GM19023 (cell line): ENCODE data around the gene COL6A3.

ENCODE experiments used
- ATAC-seq: cut with Tn5 transposase; IDR thresholded peaks from one replicate; pipeline ENCODE4 v1.9.1; 2021; ENCODE audit warnings: mild to moderate bottlenecking, moderate library complexity; ENCODE audit not compliant: unreplicated experiment

The COL6A3 gene, protein sequence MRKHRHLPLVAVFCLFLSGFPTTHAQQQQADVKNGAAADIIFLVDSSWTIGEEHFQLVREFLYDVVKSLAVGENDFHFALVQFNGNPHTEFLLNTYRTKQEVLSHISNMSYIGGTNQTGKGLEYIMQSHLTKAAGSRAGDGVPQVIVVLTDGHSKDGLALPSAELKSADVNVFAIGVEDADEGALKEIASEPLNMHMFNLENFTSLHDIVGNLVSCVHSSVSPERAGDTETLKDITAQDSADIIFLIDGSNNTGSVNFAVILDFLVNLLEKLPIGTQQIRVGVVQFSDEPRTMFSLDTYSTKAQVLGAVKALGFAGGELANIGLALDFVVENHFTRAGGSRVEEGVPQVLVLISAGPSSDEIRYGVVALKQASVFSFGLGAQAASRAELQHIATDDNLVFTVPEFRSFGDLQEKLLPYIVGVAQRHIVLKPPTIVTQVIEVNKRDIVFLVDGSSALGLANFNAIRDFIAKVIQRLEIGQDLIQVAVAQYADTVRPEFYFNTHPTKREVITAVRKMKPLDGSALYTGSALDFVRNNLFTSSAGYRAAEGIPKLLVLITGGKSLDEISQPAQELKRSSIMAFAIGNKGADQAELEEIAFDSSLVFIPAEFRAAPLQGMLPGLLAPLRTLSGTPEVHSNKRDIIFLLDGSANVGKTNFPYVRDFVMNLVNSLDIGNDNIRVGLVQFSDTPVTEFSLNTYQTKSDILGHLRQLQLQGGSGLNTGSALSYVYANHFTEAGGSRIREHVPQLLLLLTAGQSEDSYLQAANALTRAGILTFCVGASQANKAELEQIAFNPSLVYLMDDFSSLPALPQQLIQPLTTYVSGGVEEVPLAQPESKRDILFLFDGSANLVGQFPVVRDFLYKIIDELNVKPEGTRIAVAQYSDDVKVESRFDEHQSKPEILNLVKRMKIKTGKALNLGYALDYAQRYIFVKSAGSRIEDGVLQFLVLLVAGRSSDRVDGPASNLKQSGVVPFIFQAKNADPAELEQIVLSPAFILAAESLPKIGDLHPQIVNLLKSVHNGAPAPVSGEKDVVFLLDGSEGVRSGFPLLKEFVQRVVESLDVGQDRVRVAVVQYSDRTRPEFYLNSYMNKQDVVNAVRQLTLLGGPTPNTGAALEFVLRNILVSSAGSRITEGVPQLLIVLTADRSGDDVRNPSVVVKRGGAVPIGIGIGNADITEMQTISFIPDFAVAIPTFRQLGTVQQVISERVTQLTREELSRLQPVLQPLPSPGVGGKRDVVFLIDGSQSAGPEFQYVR (N-terminal part only)

GRCh38 chr2:237413777-237414661 lies at the start of gene COL6A3:
COL6A3 (minus strand) TSS chr2:237414164; CDS start chr2:237396817, 17,347 bp downstream.
- ATAC-seq: no peak

GRCh38 chr2:237459741-237460174 lies 45.8 kb upstream of the COL6A3 start:
- ATAC-seq: no peak

- no peak for ATAC-seq
Measured at GRCh38 chr2:237459226-237459625, 45.3 kb upstream of the COL6A3 start.

- no peak for ATAC-seq
Measured at GRCh38 chr2:237458519-237458918, 44.6 kb upstream of the COL6A3 start.

DNA sequence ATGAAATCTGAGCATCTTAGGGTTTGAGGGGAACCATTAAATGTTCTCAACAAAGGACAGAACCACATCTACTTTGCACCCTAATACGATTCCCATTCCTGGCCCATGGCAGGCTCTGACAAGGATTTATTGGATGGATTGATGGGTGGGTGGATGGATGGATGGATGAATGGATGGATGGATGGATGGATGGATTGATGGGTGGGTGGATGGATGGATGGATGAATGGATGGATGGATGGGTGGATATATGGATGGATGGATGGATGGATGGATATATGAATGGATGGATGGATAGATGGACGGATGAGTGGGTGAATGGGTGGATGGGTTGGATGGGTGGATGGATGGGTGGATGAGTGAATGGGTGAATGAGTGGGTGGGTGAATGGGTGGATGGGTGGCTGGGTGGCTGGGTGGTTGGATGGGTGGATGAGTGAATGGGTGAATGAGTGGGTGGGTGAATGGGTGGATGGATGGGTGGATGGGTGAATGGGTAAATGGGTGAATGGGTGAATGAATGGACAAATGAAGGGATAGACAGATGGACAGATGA lies 43.5 kb upstream of the COL6A3 start:
- ATAC-seq: no peak

- no peak for ATAC-seq
Measured at GRCh38 chr2:237456200-237456843, 42.4 kb upstream of the COL6A3 start.

GRCh38 chr2:237455764-237456163 lies 41.8 kb upstream of the COL6A3 start:
- ATAC-seq: no peak

DNA sequence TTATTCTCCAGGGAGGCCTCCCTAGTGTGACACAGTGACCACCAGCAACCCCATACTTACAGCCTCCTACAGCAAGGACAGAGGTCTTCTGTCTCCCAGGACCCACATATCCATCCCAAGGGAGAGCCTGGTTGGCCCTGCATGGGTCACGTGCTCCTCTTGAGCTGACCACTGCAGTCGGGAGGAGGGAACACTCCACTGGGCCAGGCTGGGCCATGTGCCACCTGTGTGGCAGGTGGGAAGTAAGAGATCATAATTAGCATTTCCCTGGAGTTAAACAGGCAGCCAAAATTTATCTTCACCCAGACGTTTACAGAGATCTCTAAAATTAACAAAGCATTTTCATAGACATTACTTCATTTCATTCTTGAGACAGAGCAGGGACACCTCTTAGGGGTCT lies 39.7 kb upstream of the COL6A3 start:
- no peak for ATAC-seq

GRCh38 chr2:237452861-237453260 lies 38.9 kb upstream of the COL6A3 start:
- no peak for ATAC-seq

DNA sequence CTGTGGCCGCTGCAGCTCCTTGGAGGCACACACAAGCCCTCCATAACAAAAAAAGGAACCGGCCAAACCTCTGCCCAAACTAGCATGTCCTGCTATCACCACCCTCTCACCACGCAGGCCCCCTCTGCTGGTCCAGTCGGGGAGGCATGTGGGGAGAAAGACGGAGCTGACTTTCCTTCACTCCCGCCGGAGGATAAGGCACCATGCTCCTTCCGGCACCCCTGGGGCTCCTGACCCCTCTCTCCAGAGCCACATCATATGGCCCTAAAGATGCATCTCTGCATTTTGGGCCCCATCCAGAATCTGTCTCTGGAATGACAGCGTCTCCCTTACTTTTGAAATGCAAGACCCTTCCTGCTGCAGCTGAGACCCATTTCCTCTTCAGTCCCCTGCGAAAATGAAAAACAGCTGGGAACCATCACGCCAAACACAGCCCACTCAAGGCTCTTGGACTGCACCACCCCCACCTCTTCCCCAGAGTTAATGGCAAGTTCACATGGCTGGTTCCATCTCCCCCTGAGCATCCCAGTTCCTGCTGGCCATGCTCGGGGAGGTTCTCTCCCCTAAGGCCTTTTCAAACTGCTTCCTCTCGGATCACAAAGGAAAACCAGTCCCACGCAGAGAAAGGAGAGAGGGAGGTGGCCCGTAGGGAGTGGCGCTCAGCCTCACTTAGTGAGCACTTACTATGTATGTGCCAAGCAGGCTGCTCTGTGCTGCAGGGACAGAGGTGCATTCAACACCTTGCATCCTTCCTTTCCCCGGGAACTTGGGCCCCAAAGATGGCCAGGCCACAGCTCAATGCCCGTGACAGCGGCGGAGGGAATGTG lies 37.9 kb upstream of the COL6A3 start:
- no peak for ATAC-seq

DNA sequence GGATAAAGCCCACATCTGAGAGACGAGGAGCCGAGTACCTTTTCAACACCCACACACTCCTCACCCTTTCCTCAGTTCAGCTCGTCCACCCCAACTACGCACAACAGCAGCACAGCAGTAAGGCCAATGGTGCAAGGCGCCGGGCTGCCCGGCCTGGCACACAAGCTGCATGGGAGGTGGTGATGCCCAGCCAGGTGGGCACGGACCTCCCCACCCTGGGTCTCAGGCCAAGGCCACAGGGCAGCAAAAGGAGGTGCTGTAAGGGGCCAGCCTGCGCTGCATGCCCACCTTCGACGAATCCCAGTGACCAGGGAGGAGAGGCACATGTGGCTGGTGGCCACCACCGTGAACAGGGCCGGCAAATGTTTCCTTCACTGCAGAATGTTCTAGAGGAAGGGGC lies 36.6 kb upstream of the COL6A3 start:
- no peak for ATAC-seq

- no peak for ATAC-seq
Measured at GRCh38 chr2:237450108-237450507, 36.1 kb upstream of the COL6A3 start.

DNA sequence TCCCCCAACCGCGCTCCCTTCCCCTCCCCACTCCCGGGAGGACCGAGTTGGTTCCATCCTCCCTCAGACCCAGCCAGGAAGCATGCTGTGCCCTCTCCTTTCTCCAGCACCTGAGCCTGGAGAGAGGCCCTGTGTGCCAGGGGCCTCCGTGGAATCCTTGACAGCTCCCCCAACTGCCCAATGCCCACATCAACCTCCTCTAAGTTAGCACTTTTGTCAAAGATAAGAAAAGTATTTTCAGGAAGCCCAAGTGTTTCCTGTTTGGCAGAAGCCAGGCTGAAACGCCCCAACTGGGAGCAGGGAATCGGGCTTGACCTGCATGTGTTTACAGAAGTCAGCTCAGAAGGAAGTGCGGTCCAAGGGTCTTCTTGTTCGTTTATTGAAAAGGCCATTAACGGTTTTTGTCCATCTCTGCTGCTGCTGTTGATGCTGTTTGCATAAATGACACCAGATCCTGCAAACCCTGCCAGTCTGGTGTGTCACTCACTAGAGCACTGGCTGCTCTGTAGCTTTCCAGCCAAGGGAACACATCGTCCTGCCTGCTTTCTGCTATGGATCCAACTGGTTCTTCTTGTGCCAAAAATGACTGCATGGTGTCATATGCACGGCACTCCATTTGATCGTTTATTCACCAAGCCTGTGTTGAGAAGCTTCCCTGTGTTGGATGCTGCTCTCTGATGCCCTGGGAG lies 35.4 kb upstream of the COL6A3 start:
- ATAC-seq: no peak

GRCh38 chr2:237448626-237449025 lies 34.7 kb upstream of the COL6A3 start:
- ATAC-seq: no peak

GRCh38 chr2:237448171-237448570 lies 34.2 kb upstream of the COL6A3 start:
- ATAC-seq: no peak

- no peak for ATAC-seq
Measured at GRCh38 chr2:237447496-237447895, 33.5 kb upstream of the COL6A3 start.

DNA sequence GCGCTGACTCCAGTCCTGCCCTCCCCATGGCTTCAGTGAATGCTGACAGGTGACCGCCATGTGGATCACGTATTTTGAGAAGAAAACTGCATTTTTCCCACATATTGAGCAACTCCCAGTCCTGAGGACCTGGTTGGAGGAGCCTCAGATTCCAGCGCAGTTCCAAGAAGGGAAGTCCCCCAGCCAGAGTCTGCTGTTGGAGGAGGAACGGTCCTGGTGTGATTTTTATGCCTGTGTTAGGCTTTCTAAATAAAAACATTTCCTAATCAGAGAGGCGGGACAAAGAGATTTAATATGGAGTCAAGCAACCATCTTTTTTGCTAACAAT lies 32.3 kb upstream of the COL6A3 start:
- no peak for ATAC-seq
